ENCODE data around the gene ABCA9. TPM values are rescaled to one million over a fixed set of nuclear protein-coding genes. Genes with fewer than 3 reads are reported as not detected.

The ABCA9 gene
- total and polyA plus RNA-seq, 9 of the 15 experiments (the other 6 are each of a cell fraction or from before 2014, with no cell fraction given): 0.04 TPM; not detected in 8

DNA sequence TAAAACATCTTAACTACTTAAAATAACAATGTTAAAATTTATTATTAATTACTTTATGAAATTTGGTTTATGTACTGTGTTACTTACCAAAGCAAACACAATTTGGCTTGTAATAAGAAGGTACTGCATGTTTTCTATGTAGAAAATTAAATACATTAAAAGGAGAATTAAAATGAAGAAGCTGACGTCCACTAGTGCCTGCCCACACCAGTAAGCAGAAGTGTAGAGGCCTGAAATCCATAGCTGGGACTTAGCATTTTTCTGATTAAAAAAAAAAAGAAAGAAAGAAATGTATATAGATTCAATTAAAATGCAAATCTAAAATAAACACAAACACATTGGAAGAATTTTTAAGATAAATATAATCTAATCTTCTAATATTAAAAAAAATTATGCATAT, 35.8 kb upstream of the ABCA9 start (continued):
- TF ChIP-seq, protein P1, sequence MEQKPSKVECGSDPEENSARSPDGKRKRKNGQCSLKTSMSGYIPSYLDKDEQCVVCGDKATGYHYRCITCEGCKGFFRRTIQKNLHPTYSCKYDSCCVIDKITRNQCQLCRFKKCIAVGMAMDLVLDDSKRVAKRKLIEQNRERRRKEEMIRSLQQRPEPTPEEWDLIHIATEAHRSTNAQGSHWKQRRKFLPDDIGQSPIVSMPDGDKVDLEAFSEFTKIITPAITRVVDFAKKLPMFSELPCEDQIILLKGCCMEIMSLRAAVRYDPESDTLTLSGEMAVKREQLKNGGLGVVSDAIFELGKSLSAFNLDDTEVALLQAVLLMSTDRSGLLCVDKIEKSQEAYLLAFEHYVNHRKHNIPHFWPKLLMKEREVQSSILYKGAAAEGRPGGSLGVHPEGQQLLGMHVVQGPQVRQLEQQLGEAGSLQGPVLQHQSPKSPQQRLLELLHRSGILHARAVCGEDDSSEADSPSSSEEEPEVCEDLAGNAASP (IDR thresholded peaks at IDR 0.05): no peak
- TF ChIP-seq SNRNP70 (optimal IDR thresholded peaks at IDR 0.05; ENCODE audit: low read depth, low read length): no peak

DNA sequence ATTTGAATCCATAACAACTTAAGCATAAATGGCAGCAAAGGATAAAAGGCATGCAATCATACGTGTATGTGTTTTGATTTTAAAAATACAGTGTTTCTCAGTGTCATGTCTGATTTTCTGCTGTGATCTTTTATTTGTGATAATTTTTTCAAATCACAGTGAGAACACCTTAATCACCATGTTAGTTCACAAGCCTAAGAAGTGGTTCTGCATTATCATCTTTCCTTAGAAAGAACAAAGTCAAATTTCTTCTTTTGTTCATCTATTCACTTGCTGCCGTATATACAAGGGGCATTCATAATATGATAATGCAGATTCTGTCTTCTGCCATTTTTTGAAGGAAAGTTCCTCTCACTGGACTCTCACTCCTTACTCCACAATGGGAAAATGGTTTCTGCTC, 33.3 kb upstream of the ABCA9 start:
- ChIA-PET POLR2A (interaction anchor here (1.3 to 1.7 kb wide), 3 partner anchors 8 to 13 kb away, joined by 5 to 6 read pairs (median 6); no protein-coding TSS in a partner anchor), CTCF (ENCODE audit: low intra/inter-chr PET ratio) (no interaction called here)
- intact Hi-C loops (cut with micrococcal nuclease) (loop anchor here (2.0 kb wide), 1 partner anchor 47 kb away; no protein-coding TSS in a partner anchor), in situ Hi-C loops (cut with MboI) (no loop called here)
- peaks cover 14% of the 10 kb centered on the region for H3K9me3 ChIP-seq (replicated peaks; ENCODE audit: control insufficient read depth, insufficient read depth, low read depth, low read length)
- no peaks in the 10 kb centered on the region for H3K9me1 ChIP-seq (ENCODE audit: control insufficient read depth, insufficient read depth, low read length)
- no peak for DNase-seq (ENCODE audit: extremely low read depth in 1 of 4, low spot score in 3 of 4)
- ATAC-seq: no peak
- H3K4me2 ChIP-seq (ENCODE audit: insufficient read depth, low read length): no peak overlapping the region
- H3K27ac ChIP-seq (ENCODE audit: extremely low read depth, low read depth, low read length): peak overlapping the region; percentile 95; the same call in 2 of the 3 replicates
- no peak overlapping the region for H3K4me3 ChIP-seq
- H3K79me2 ChIP-seq (ENCODE audit: control insufficient read depth, insufficient read depth, low read length): no peaks in the 10 kb centered on the region
- FAIRE-seq: no peak
- H3K9ac ChIP-seq (ENCODE audit: insufficient read depth in 1 of 2, low read depth in 2 of 2, low read length in 2 of 2): peak overlapping the region in 1 of 2 experiments; percentile 66; a peak in 2 of 4 replicates
- H2AFZ ChIP-seq (ENCODE audit: low read depth, low read length): peak overlapping the region; percentile 87; the same call in 1 of the 2 replicates
- H3K36me3 ChIP-seq (ENCODE audit: control insufficient read depth, insufficient read depth, low read length): peaks cover 7% of the 10 kb centered on the region; the same call in 2 of the 3 replicates
- WGBS (ENCODE audit: insufficient coverage, low coverage, missing lambda C conversion rate): 36% methylated on average over 2 of the region's 2 CpGs
- peaks cover 3 to 29% of the 10 kb centered on the region in 2 experiments; a peak in 4 of 5 replicates for H3K4me1 ChIP-seq (replicated peaks in 1 of 2; ENCODE audit: control insufficient read depth in 2 of 2, insufficient read depth in 2 of 2, low read length in 2 of 2)
- H4K20me1 ChIP-seq (replicated peaks; ENCODE audit: control insufficient read depth, insufficient read depth, low read length): no peaks in the 10 kb centered on the region
- no peaks in the 10 kb centered on the region for H3K27me3 ChIP-seq (ENCODE audit: control insufficient read depth in 2 of 2, insufficient read depth in 2 of 2, low read length in 2 of 2)
- no TSS peak for BruUV-seq (replicated peaks)
- TF ChIP-seq JUND (IDR thresholded peaks at IDR 0.05; ENCODE audit: borderline replicate concordance, low read depth, low read length) (no peak), JUND (tag; IDR thresholded peaks at IDR 0.05; ENCODE audit: borderline replicate concordance, low read depth, low read length) (no peak), ZNF140 (CRISPR knock-in tag; IDR thresholded peaks at IDR 0.05) (0 out of 2 replicates have a peak, but pooled peaks have one; percentile 5), SMAD4 (CRISPR knock-in tag; conservative IDR thresholded peaks at IDR 0.05) (0 out of 2 replicates have a peak, but pooled peaks have one; percentile 10), U2AF1 (optimal IDR thresholded peaks at IDR 0.05; ENCODE audit: low read depth, low read length) (no peak), ZNF830 (CRISPR knock-in tag; IDR thresholded peaks at IDR 0.05) (no peak), PTRF (tag; IDR thresholded peaks at IDR 0.05) (peak; percentile 66), MYNN (IDR thresholded peaks at IDR 0.05) (no peak), MYNN (CRISPR knock-in tag; IDR thresholded peaks at IDR 0.05) (no peak), C11orf30 (IDR thresholded peaks at IDR 0.05; ENCODE audit: low read depth) (no peak), MEF2D (tag; conservative IDR thresholded peaks at IDR 0.05; ENCODE audit: low read depth) (0 out of 2 replicates have a peak, but pooled peaks have one; percentile 23)
- TF ChIP-seq, protein P2, sequence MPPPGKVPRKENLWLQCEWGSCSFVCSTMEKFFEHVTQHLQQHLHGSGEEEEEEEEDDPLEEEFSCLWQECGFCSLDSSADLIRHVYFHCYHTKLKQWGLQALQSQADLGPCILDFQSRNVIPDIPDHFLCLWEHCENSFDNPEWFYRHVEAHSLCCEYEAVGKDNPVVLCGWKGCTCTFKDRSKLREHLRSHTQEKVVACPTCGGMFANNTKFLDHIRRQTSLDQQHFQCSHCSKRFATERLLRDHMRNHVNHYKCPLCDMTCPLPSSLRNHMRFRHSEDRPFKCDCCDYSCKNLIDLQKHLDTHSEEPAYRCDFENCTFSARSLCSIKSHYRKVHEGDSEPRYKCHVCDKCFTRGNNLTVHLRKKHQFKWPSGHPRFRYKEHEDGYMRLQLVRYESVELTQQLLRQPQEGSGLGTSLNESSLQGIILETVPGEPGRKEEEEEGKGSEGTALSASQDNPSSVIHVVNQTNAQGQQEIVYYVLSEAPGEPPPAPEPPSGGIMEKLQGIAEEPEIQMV (tag; conservative IDR thresholded peaks at IDR 0.05; ENCODE audit: low read depth): 0 out of 2 replicates have a peak, but pooled peaks have one; percentile 3
- TF ChIP-seq, protein P3, sequence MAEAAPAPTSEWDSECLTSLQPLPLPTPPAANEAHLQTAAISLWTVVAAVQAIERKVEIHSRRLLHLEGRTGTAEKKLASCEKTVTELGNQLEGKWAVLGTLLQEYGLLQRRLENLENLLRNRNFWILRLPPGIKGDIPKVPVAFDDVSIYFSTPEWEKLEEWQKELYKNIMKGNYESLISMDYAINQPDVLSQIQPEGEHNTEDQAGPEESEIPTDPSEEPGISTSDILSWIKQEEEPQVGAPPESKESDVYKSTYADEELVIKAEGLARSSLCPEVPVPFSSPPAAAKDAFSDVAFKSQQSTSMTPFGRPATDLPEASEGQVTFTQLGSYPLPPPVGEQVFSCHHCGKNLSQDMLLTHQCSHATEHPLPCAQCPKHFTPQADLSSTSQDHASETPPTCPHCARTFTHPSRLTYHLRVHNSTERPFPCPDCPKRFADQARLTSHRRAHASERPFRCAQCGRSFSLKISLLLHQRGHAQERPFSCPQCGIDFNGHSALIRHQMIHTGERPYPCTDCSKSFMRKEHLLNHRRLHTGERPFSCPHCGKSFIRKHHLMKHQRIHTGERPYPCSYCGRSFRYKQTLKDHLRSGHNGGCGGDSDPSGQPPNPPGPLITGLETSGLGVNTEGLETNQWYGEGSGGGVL (CRISPR knock-in tag; IDR thresholded peaks at IDR 0.05): 0 out of 2 replicates have a peak, but pooled peaks have one; percentile 39
